ENCODE measurements around the gene SPINT3. TPM values are rescaled to one million over a fixed set of nuclear protein-coding genes. Genes with fewer than 3 reads are reported as not detected.

Gene SPINT3
- total RNA-seq, 2 experiments from 2014 or later: not detected

GRCh38 chr20:45518282-45518681 is 2.9 kb upstream of the SPINT3 start:
- no peaks in the 10 kb centered on the region for H3K4me1 Mint-ChIP-seq
- H3K36me3 Mint-ChIP-seq: no peaks in the 10 kb centered on the region
- ATAC-seq (ENCODE audit: low read depth) (no peak), DNase-seq (no peak)
- POLR2A ChIA-PET: no interaction called here
- no peak overlapping the region for H3K4me3 Mint-ChIP-seq
- H3K9me3 Mint-ChIP-seq: no peaks in the 10 kb centered on the region
- H3K27me3 Mint-ChIP-seq: peaks cover 29% of the 10 kb centered on the region
- H3K27ac Mint-ChIP-seq: no peak overlapping the region

GRCh38 chr20:45510242-45510862 is 5.1 kb downstream of the SPINT3 start:
- H3K27me3 Mint-ChIP-seq: peaks cover 30% of the 10 kb centered on the region
- ATAC-seq (ENCODE audit: low read depth): no peak
- POLR2A ChIA-PET: no interaction called here
- no peak for DNase-seq
- H3K36me3 Mint-ChIP-seq: no peaks in the 10 kb centered on the region
- peaks cover 4% of the 10 kb centered on the region for H3K4me1 Mint-ChIP-seq
- H3K27ac Mint-ChIP-seq: no peak overlapping the region
- no peak overlapping the region for H3K4me3 Mint-ChIP-seq
- H3K9me3 Mint-ChIP-seq: no peaks in the 10 kb centered on the region

GRCh38 chr20:45509091-45509490 is 6.3 kb downstream of the SPINT3 start:
- Mint-ChIP-seq H3K4me3 (no peak overlapping the region), H3K4me1 (peaks cover 4% of the 10 kb centered on the region), H3K36me3 (no peaks in the 10 kb centered on the region), H3K9me3 (no peaks in the 10 kb centered on the region), H3K27me3 (peaks cover 28% of the 10 kb centered on the region), H3K27ac (no peak overlapping the region)
- ATAC-seq (ENCODE audit: low read depth) (no peak), DNase-seq (no peak)
- POLR2A ChIA-PET: no interaction called here

- Mint-ChIP-seq H3K9me3 (no peaks in the 10 kb centered on the region), H3K4me1 (peaks cover 4% of the 10 kb centered on the region), H3K27ac (no peak overlapping the region), H3K36me3 (no peaks in the 10 kb centered on the region), H3K4me3 (no peak overlapping the region), H3K27me3 (peaks cover 25% of the 10 kb centered on the region)
- DNase-seq (no peak), ATAC-seq (ENCODE audit: low read depth) (no peak)
- POLR2A ChIA-PET: no interaction called here
Measured at GRCh38 chr20:45508068-45508886, 7.1 kb downstream of the SPINT3 start.

- Mint-ChIP-seq H3K27me3 (peaks cover 31% of the 10 kb centered on the region), H3K9me3 (no peaks in the 10 kb centered on the region), H3K36me3 (no peaks in the 10 kb centered on the region), H3K4me1 (peaks cover 4% of the 10 kb centered on the region), H3K4me3 (no peak overlapping the region), H3K27ac (no peak overlapping the region)
- DNase-seq (no peak), ATAC-seq (ENCODE audit: low read depth) (no peak)
- POLR2A ChIA-PET: no interaction called here
Measured at GRCh38 chr20:45507011-45507820, 8.2 kb downstream of the SPINT3 start.

DNA sequence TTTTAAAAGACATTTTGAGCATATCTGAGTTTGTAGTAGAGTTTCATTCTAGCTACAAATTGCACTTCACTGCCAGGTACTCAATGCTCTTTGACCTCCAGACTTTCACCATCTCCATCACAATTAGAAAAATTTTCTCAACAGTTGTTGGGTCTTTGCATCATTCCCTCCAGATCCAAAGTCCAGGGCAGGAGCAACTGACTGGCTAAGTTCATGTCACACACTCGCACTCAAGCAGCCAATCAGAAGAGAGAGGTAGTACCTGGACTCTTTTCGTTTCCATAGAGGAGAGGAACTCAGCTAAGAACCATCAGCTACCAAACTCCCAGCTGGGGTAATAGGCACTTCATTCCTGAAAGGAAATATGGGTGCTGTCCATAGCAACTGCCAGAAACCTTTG is 9.0 kb downstream of the SPINT3 start:
- POLR2A ChIA-PET: no interaction called here
- DNase-seq (no peak), ATAC-seq (ENCODE audit: low read depth) (no peak)
- H3K27me3 Mint-ChIP-seq: peaks cover 36% of the 10 kb centered on the region
- H3K4me3 Mint-ChIP-seq: no peak overlapping the region
- no peaks in the 10 kb centered on the region for H3K9me3 Mint-ChIP-seq
- H3K36me3 Mint-ChIP-seq: no peaks in the 10 kb centered on the region
- H3K4me1 Mint-ChIP-seq: peaks cover 4% of the 10 kb centered on the region
- no peak overlapping the region for H3K27ac Mint-ChIP-seq

- Mint-ChIP-seq H3K36me3 (no peaks in the 10 kb centered on the region), H3K4me3 (no peak overlapping the region), H3K9me3 (no peaks in the 10 kb centered on the region), H3K27me3 (peaks cover 36% of the 10 kb centered on the region), H3K4me1 (peaks cover 4% of the 10 kb centered on the region), H3K27ac (no peak overlapping the region)
- DNase-seq (no peak), ATAC-seq (ENCODE audit: low read depth) (no peak)
- POLR2A ChIA-PET: no interaction called here
Measured at GRCh38 chr20:45503403-45503802, 12.0 kb downstream of the SPINT3 start.

DNA sequence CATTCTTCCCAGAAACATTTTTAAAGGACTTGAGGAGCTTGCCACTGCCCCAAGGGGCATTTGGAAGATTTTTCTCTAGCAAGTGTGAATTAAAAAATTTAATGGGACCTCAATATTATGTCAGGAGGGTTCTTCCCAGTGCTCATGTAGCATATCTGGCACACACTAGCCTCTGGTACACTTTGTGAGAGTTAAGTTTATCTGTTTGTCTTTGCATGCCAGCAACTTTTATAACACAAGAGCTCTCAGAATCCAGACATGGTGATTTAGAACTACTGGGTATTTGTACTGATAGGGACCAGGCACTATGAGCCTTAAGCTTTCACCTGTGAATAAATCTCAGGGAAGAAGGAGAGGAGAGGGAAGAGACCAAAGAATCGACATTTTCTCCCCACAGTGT is 12.9 kb downstream of the SPINT3 start:
- POLR2A ChIA-PET: no interaction called here
- no peak for DNase-seq
- Mint-ChIP-seq H3K27me3 (peaks cover 34% of the 10 kb centered on the region), H3K36me3 (no peaks in the 10 kb centered on the region), H3K4me3 (no peak overlapping the region), H3K27ac (no peak overlapping the region), H3K4me1 (peaks cover 4% of the 10 kb centered on the region), H3K9me3 (no peaks in the 10 kb centered on the region)
- no peak for ATAC-seq (ENCODE audit: low read depth)

DNA sequence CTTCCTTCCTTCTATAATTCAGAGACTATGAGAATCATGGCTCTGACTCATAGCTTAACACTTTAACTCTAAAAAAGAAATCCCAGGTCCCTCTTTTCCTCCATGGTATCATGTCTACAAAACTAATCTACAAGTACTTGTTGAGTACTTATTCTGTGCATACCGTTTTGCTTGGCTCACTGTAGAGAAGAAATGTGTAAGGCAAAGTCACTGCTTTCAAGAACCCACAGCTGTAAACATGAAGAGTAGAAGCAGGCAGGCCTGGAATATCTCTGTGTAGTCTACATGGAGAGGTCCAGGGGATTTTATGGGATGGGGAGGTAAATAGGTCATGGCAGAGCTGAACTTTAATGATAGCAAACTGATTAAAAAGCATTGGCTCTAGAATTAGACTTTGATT is 13.8 kb downstream of the SPINT3 start:
- no peak overlapping the region for H3K27ac Mint-ChIP-seq
- DNase-seq (no peak), ATAC-seq (ENCODE audit: low read depth) (no peak)
- no peak overlapping the region for H3K4me3 Mint-ChIP-seq
- H3K4me1 Mint-ChIP-seq: peaks cover 1% of the 10 kb centered on the region
- H3K9me3 Mint-ChIP-seq: no peaks in the 10 kb centered on the region
- peaks cover 38% of the 10 kb centered on the region for H3K27me3 Mint-ChIP-seq
- H3K36me3 Mint-ChIP-seq: no peaks in the 10 kb centered on the region
- POLR2A ChIA-PET: no interaction called here

DNA sequence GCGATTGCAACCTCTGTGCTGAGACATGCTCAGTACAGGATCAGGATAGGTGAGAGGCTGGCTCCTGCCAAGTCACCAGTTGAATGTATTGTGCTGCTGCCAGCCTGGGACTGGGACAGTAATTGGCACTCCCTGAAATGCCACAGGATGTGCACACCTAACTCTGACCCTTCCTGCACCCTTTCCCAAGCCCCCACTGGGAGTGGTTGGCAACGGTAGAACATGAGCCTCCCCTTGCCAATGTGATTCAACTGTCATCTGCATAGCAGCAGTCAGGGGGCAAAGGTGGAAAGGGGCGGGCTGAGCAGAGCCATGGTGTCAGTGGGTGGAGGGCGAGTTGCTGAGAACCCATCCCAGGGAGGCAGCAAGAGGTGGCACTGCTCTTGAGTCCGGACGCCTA is 15.4 kb downstream of the SPINT3 start:
- Mint-ChIP-seq H3K4me3 (no peak overlapping the region), H3K36me3 (no peaks in the 10 kb centered on the region), H3K27me3 (peaks cover 35% of the 10 kb centered on the region), H3K4me1 (no peaks in the 10 kb centered on the region), H3K9me3 (no peaks in the 10 kb centered on the region), H3K27ac (no peak overlapping the region)
- ATAC-seq (ENCODE audit: low read depth) (no peak), DNase-seq (no peak)
- POLR2A ChIA-PET: no interaction called here

DNA sequence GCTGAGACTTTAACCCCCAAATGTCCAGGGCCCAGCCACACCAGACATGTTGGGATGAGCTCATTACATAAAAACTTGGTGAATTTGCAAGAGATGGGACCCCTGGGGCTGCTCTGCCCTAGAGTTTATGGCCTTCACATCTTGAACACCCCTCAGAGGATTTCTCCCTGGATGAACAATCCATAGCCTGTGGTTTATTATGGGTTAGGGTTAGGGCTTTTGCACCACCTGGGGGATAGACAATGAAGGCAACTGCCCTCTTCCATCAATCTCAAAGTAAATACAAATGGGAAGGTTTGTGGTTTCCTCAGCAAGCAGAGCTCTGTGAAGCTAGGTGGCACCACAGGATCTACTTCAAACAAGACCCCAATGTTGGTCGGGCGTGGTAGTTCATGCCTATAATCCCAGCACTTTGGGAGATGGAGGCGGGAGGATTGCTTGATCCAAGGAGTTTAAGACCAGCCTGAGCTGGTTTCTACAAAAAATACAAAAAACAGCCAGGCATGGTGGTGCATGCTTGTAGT is 17.4 kb downstream of the SPINT3 start:
- no peak overlapping the region for H3K4me3 Mint-ChIP-seq

DNA sequence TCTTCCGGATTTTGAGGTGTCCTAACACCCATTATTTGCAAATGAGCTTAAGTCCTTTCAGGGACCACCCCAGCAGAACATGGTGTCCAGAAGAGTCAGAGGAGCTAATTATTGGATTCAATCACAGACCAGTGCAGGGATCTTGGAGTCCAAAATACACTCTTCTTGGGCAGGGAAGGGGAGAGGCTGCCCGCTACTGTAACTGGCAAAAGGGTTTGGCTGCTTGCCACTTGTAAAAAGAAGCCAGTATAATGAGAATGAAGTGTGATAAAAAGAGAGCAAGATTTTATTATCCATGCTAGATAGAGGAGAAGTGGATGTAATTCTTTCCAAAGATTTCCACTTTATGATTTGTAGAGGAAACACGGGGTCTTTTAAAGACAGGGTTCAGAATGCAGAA is 19.3 kb downstream of the SPINT3 start:
- POLR2A ChIA-PET: no interaction called here
- ATAC-seq (ENCODE audit: low read depth): no peak
- peaks cover 18% of the 10 kb centered on the region for H3K27me3 Mint-ChIP-seq
- H3K27ac Mint-ChIP-seq: no peak overlapping the region
- no peaks in the 10 kb centered on the region for H3K36me3 Mint-ChIP-seq
- no peaks in the 10 kb centered on the region for H3K4me1 Mint-ChIP-seq
- no peak for DNase-seq
- no peaks in the 10 kb centered on the region for H3K9me3 Mint-ChIP-seq
- H3K4me3 Mint-ChIP-seq: no peak overlapping the region

More for the DNA sequence above, 17.4 kb downstream of the SPINT3 start:
- POLR2A ChIA-PET: no interaction called here
- Mint-ChIP-seq H3K36me3 (no peaks in the 10 kb centered on the region), H3K27ac (no peak overlapping the region), H3K27me3 (peaks cover 31% of the 10 kb centered on the region), H3K4me1 (no peaks in the 10 kb centered on the region), H3K9me3 (no peaks in the 10 kb centered on the region)
- ATAC-seq (ENCODE audit: low read depth) (no peak), DNase-seq (no peak)

- Mint-ChIP-seq H3K27me3 (peaks cover 16% of the 10 kb centered on the region), H3K4me1 (no peaks in the 10 kb centered on the region), H3K36me3 (no peaks in the 10 kb centered on the region), H3K9me3 (no peaks in the 10 kb centered on the region), H3K27ac (no peak overlapping the region), H3K4me3 (no peak overlapping the region)
- POLR2A ChIA-PET: no interaction called here
- ATAC-seq (ENCODE audit: low read depth): no peak
- DNase-seq: no peak
Measured at GRCh38 chr20:45495501-45495941, 19.9 kb downstream of the SPINT3 start.
